Bronchial epithelial cell (primary cell): ENCODE measurements around the gene TTC13. TPM values are rescaled to one million over a fixed set of nuclear protein-coding genes. Genes with fewer than 3 reads are reported as not detected.

Experiments used
- DNase-seq: peaks from one replicate; pipeline ENCODE4 v3.0.0-alpha.2; 2010; ENCODE audit warnings: low read depth
- FAIRE-seq: peaks from 2 replicates; lab custom pipeline; 2011; peaks lifted over from hg19 to GRCh38; lab: Jason Lieb, UNC
- H3K27me3 ChIP-seq: 2 replicates; pipeline ENCODE4 v1.5.1; 2011; ENCODE audit warnings: low read length; ENCODE audit not compliant: control insufficient read depth, insufficient read depth
- H3K36me3 ChIP-seq: 2 replicates; pipeline ENCODE4 v1.5.1; 2011; ENCODE audit warnings: low read length; ENCODE audit not compliant: control insufficient read depth, insufficient read depth
- H3K4me3 ChIP-seq: 2 replicates; pipeline ENCODE4 v1.5.1; 2011; ENCODE audit warnings: mild to moderate bottlenecking, low read depth, low read length, control low read depth
- CTCF ChIP-seq: IDR thresholded peaks from 2 replicates; pipeline ENCODE4 v1.5.1; 2011; ENCODE audit warnings: mild to moderate bottlenecking, moderate library complexity, low read length, control low read depth, inconsistent platforms; ENCODE audit not compliant: insufficient read depth, severe bottlenecking
- total RNA-seq: library from RNA; depleted of rRNA; stranded (reverse); fragments of >200 nt; gene quantifications from 2 replicates; pipeline ENCODE4 v1.2.1, GENCODE V29; 2014

The TTC13 gene
- total RNA-seq, 1 donor from 2014 or later = 8.7 TPM

- no peak for DNase-seq
- FAIRE-seq = no peak
- H3K36me3 ChIP-seq = no peaks in the 10 kb centered on the region
- no peak for TF ChIP-seq CTCF
- H3K27me3 ChIP-seq = no peaks in the 10 kb centered on the region
- no peak overlapping the region for H3K4me3 ChIP-seq
Observed at GRCh38 chr1:230865062-230865817, 113.4 kb downstream of the TTC13 start.

- DNase-seq = no peak
- Histone ChIP-seq H3K36me3 (no peaks in the 10 kb centered on the region), H3K27me3 (no peaks in the 10 kb centered on the region), H3K4me3 (no peak overlapping the region)
- no peak for TF ChIP-seq CTCF
- FAIRE-seq = no peak
Observed at GRCh38 chr1:230864441-230864840, 114.2 kb downstream of the TTC13 start.

GRCh38 chr1:230863449-230863848, 115.2 kb downstream of the TTC13 start:
- no peak overlapping the region for H3K4me3 ChIP-seq
- peak; percentile 15 for DNase-seq
- H3K36me3 ChIP-seq = no peaks in the 10 kb centered on the region
- H3K27me3 ChIP-seq = no peaks in the 10 kb centered on the region
- TF ChIP-seq CTCF = no peak
- FAIRE-seq = no peak

- FAIRE-seq = no peak
- Histone ChIP-seq H3K27me3 (no peaks in the 10 kb centered on the region), H3K36me3 (no peaks in the 10 kb centered on the region), H3K4me3 (no peak overlapping the region)
- DNase-seq = peak; percentile 16
- TF ChIP-seq CTCF = no peak
Observed at GRCh38 chr1:230861970-230862595, 116.6 kb downstream of the TTC13 start.

- no peaks in the 10 kb centered on the region for H3K36me3 ChIP-seq
- TF ChIP-seq CTCF = no peak
- no peak for DNase-seq
- no peak overlapping the region for H3K4me3 ChIP-seq
- no peaks in the 10 kb centered on the region for H3K27me3 ChIP-seq
- FAIRE-seq = no peak
Observed at GRCh38 chr1:230861489-230861888, 117.2 kb downstream of the TTC13 start.
